ENCODE measurements around the gene CARD11.

DNA sequence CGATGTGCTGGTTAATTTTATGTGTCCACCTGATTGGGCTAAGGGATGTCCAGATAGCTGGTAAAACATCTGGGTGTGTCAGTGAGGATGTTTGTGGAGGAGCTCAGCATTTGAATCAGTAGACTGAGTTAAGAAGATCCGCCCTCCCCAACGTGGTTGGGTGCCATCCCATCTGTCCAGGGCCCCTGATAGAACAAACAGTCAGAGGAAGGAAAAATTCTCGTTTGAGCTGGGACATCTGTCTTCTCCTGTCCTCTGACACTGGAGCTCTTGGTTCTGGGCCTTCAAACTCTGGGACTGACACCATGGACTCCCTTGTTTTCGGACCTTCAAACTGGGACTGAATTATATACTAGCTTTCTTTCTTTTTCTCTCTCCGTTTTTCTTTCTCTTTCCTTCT is 59.6 kb downstream of the CARD11 start:
- no peak for TF ChIP-seq MAFK (IDR thresholded peaks at IDR 0.05; ENCODE audit: low read depth, low read length)
- no peak for TF ChIP-seq MXI1 (IDR thresholded peaks at IDR 0.05; ENCODE audit: borderline replicate concordance, low read depth, low read length)
- no peak for TF ChIP-seq RAD21 (IDR thresholded peaks at IDR 0.05; ENCODE audit: low read length)
- TF ChIP-seq POLR2A (IDR thresholded peaks at IDR 0.05; ENCODE audit: low read depth, low read length) = no peak
- TF ChIP-seq, protein P1, sequence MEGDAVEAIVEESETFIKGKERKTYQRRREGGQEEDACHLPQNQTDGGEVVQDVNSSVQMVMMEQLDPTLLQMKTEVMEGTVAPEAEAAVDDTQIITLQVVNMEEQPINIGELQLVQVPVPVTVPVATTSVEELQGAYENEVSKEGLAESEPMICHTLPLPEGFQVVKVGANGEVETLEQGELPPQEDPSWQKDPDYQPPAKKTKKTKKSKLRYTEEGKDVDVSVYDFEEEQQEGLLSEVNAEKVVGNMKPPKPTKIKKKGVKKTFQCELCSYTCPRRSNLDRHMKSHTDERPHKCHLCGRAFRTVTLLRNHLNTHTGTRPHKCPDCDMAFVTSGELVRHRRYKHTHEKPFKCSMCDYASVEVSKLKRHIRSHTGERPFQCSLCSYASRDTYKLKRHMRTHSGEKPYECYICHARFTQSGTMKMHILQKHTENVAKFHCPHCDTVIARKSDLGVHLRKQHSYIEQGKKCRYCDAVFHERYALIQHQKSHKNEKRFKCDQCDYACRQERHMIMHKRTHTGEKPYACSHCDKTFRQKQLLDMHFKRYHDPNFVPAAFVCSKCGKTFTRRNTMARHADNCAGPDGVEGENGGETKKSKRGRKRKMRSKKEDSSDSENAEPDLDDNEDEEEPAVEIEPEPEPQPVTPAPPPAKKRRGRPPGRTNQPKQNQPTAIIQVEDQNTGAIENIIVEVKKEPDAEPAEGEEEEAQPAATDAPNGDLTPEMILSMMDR (conservative IDR thresholded peaks at IDR 0.05; ENCODE audit: low read depth, low read length) = no peak
- TF ChIP-seq, protein P2, sequence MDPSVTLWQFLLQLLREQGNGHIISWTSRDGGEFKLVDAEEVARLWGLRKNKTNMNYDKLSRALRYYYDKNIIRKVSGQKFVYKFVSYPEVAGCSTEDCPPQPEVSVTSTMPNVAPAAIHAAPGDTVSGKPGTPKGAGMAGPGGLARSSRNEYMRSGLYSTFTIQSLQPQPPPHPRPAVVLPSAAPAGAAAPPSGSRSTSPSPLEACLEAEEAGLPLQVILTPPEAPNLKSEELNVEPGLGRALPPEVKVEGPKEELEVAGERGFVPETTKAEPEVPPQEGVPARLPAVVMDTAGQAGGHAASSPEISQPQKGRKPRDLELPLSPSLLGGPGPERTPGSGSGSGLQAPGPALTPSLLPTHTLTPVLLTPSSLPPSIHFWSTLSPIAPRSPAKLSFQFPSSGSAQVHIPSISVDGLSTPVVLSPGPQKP (IDR thresholded peaks at IDR 0.05; ENCODE audit: borderline replicate concordance, low read depth, low read length) = no peak
- TF ChIP-seq SMC3 (IDR thresholded peaks at IDR 0.05; ENCODE audit: low read depth, low read length) = no peak
- TF ChIP-seq CHD1 (IDR thresholded peaks at IDR 0.05; ENCODE audit: low read depth, low read length) = no peak
- no peak for TF ChIP-seq CEBPB (IDR thresholded peaks at IDR 0.05; ENCODE audit: low read depth, low read length)
- TF ChIP-seq BHLHE40 (IDR thresholded peaks at IDR 0.05; ENCODE audit: low read depth, low read length) = no peak

Data from IMR-90 (cell line).